Lung (tissue), 12 donors: ENCODE data around the gene MTA2. TPM values are rescaled to one million over a fixed set of nuclear protein-coding genes. Genes with fewer than 3 reads are reported as not detected.
"Not testable (repeated sequence)": the region's sequence is repeated elsewhere in the genome, so short reads cannot be mapped to it uniquely, and the experiment has no call there.

Experiments used
- ATAC-seq: fragments of 200-7000 bp; cut with Tn5 transposase; one replicate; pipeline ENCODE4 v1.9.1; 2020; ENCODE audit warnings: moderate number of reproducible peaks; ENCODE audit not compliant: insufficient read depth, low FRiP score
- DNase-seq, 3 donors: peaks; one replicate each; pipeline ENCODE4 v3.0.0-alpha.2; 2013 to 2017
- H3K27ac ChIP-seq, 2 donors: one replicate each; pipeline ENCODE4 v1.5.1; 2013; ENCODE audit warnings: mild to moderate bottlenecking in 2 of 2, moderate library complexity in 2 of 2, control low read depth in 1 of 2, inconsistent platforms in 1 of 2, low read depth in 1 of 2, low read length in 1 of 2
- H3K27me3 ChIP-seq, 3 donors: one replicate each; pipeline ENCODE4 v1.5.1; 2013; ENCODE audit warnings: low read length in 2 of 3; ENCODE audit not compliant: control insufficient read depth in 3 of 3, insufficient read depth in 3 of 3
- H3K36me3 ChIP-seq, 4 donors: one replicate each; pipeline ENCODE4 v1.5.1; 2013; ENCODE audit warnings: low read length in 4 of 4, mild to moderate bottlenecking in 1 of 4, moderate library complexity in 1 of 4; ENCODE audit not compliant: control insufficient read depth in 4 of 4, insufficient read depth in 4 of 4
- H3K4me1 ChIP-seq, 5 donors: one replicate each; pipeline ENCODE4 v1.5.1; 2013; ENCODE audit warnings: low read length in 5 of 5, mild to moderate bottlenecking in 2 of 5, moderate library complexity in 1 of 5; ENCODE audit not compliant: control insufficient read depth in 5 of 5, insufficient read depth in 5 of 5
- H3K4me3 ChIP-seq: one replicate; pipeline ENCODE4 v1.5.1; 2013; ENCODE audit warnings: mild to moderate bottlenecking, control low read depth, moderate library complexity
- H3K9ac ChIP-seq, 2 donors: one replicate each; pipeline ENCODE4 v1.5.1; 2013; ENCODE audit warnings: low read length in 2 of 2, control low read depth in 1 of 2; ENCODE audit not compliant: insufficient read depth in 1 of 2
- H3K9me3 ChIP-seq, 4 donors: one replicate each; pipeline ENCODE4 v1.5.1; 2013; ENCODE audit warnings: low read length in 3 of 4, mild to moderate bottlenecking in 1 of 4, moderate library complexity in 1 of 4; ENCODE audit not compliant: control insufficient read depth in 4 of 4, insufficient read depth in 3 of 4
- WGBS, 2 donors: extraction: QIAGEN DNeasy Blood & Tissue Kit; methylation state at CpG; one replicate each; pipeline ENCODE4 v1.1.7; 2013; 5-methylcytosine and 5-hydroxymethylcytosine counted together
- polyA plus RNA-seq, 2 donors: library from polyadenylated mRNA; stranded (reverse); fragments of 200-250 nt; gene quantifications; one replicate each; pipeline ENCODE4 v1.2.1, GENCODE V29; 2013
- total RNA-seq, 2 donors: library from RNA; depleted of rRNA in 1 of 2; stranded (reverse); fragments of >200 nt in 1 of 2; gene quantifications; one replicate each; pipeline ENCODE4 v1.2.1, GENCODE V29; 2014 to 2021
- TF ChIP-seq, protein P1 (sequence below): IDR thresholded peaks from 2 replicates; pipeline ENCODE4 v1.5.1; 2012; ENCODE audit warnings: mild to moderate bottlenecking; ENCODE audit errors: control extremely low read depth, extremely low read depth
- donor health status: control.
- donor health status: control.
- donor health status: Bipolar disorder and iron deficiency.
- donor health status: healthy.
- donor health status: DM: yes; HTN: yes; CAD: no.

MTA2 gene
- total and polyA plus RNA-seq, 4 donors = 53.7 to 74.4 (median 59.6) TPM

DNA sequence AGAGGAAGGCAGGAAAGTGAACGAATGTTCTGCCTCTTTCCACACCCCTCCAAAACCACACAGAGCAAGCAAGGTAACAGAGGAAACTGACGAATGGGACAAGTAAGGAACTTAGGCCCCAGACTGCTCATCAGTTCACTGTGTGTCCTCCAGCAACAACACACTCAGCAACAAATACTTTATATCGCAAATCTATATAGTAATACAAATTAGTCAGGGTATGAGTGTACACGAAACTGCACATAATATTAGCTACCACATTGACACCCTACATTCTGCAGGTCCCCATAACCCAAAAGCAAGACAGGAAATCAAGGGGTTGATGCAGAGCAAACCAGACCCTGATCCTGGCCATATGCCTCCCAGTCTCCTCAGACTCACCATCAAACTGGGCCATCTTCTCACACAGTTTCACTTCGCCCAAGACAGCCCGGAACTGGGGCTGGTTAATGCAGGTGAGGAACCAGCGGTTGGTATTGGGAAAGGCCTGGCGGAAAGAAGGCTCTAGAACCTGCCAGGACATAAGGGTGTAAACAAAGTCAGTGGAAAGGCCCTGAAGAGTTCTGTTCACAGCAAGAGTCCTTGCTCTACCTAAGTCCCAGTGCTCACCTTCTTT, 34.5 kb downstream of the MTA2 start:
- TF ChIP-seq, protein P1, sequence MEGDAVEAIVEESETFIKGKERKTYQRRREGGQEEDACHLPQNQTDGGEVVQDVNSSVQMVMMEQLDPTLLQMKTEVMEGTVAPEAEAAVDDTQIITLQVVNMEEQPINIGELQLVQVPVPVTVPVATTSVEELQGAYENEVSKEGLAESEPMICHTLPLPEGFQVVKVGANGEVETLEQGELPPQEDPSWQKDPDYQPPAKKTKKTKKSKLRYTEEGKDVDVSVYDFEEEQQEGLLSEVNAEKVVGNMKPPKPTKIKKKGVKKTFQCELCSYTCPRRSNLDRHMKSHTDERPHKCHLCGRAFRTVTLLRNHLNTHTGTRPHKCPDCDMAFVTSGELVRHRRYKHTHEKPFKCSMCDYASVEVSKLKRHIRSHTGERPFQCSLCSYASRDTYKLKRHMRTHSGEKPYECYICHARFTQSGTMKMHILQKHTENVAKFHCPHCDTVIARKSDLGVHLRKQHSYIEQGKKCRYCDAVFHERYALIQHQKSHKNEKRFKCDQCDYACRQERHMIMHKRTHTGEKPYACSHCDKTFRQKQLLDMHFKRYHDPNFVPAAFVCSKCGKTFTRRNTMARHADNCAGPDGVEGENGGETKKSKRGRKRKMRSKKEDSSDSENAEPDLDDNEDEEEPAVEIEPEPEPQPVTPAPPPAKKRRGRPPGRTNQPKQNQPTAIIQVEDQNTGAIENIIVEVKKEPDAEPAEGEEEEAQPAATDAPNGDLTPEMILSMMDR = no peak
- H3K4me1 ChIP-seq = peaks cover 0 to 9% (median 0%) of the 10 kb centered on the region in 5 donors
- DNase-seq = no peak
- H3K4me3 ChIP-seq = no peak overlapping the region
- 63 to 64% methylated on average over 8 of the region's 8 CpGs for WGBS, 2 donors
- H3K27me3 ChIP-seq = no peaks in the 10 kb centered on the region
- peaks cover 31 to 48% (median 44%) of the 10 kb centered on the region in 4 donors for H3K36me3 ChIP-seq
- H3K27ac ChIP-seq = no peak overlapping the region
- H3K9ac ChIP-seq = no peak overlapping the region
- ATAC-seq = no peak
- no peaks in the 10 kb centered on the region for H3K9me3 ChIP-seq

GRCh38 chr11:62566247-62566646, 35.4 kb downstream of the MTA2 start:
- H3K27me3 ChIP-seq = no peaks in the 10 kb centered on the region
- H3K4me1 ChIP-seq = peaks cover 0 to under 1% (median 0%) of the 10 kb centered on the region in 5 donors
- DNase-seq (no peak), ATAC-seq (no peak)
- no peak overlapping the region for H3K4me3 ChIP-seq
- H3K27ac ChIP-seq = no peak overlapping the region
- H3K9ac ChIP-seq = no peak overlapping the region
- 94 to 95% methylated on average over 8 of the region's 8 CpGs for WGBS, 2 donors
- H3K9me3 ChIP-seq = no peaks in the 10 kb centered on the region
- peaks cover 31 to 44% (median 39%) of the 10 kb centered on the region in 4 donors for H3K36me3 ChIP-seq
- TF ChIP-seq, protein P1 = no peak

- TF ChIP-seq, protein P1 = no peak
- H3K27ac ChIP-seq = no peak overlapping the region
These were observed 36.4 kb downstream of the MTA2 start for GRCh38 chr11:62565100-62565802.

DNA sequence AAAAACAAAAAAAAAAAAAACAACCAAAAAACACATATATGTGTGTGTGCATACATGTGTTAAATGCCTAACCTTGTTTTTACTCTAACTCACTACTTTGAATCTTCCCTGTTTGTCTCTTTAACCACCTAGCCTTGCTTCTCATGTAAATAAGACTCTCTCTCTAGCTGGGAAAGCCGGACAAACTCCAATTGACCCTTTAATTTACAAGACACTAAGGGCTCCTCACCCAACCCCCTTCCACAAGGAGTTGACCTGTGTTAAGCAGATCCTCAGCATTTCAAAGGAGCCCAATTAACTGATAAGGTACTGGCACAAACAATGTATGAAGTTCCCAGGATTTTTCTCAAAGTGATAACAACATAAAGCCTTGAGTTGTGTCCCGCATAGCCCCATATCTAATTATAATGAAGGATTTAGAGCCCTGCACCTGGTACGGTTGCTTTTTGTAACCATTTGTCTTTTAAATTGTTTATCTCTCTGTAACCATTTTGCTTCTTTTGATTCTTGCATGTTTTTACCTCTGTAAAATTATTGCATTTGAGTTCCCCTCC, 39.9 kb downstream of the MTA2 start:
- DNase-seq, H3K4me1 ChIP-seq, H3K9ac ChIP-seq: not testable (repeated sequence)

More at GRCh38 chr11:62565100-62565802, 36.4 kb downstream of the MTA2 start:
- Histone ChIP-seq H3K4me3 (no peak overlapping the region), H3K9ac (no peak overlapping the region), H3K9me3 (no peaks in the 10 kb centered on the region), H3K4me1 (no peaks in the 10 kb centered on the region), H3K36me3 (peaks cover 30 to 35% (median 33%) of the 10 kb centered on the region in 4 donors), H3K27me3 (no peaks in the 10 kb centered on the region)
- DNase-seq = no peak
- 73 to 79% methylated on average over 5 of the region's 5 CpGs for WGBS, 2 donors
- no peak for ATAC-seq

More for the DNA sequence above, 39.9 kb downstream of the MTA2 start:
- peaks cover 31 to 39% (median 34%) of the 10 kb centered on the region in 4 donors for H3K36me3 ChIP-seq
- not testable (repeated sequence) for ATAC-seq, H3K27me3 ChIP-seq, H3K4me3 ChIP-seq, H3K27ac ChIP-seq, H3K9me3 ChIP-seq
- 75 to 92% methylated on average over 3 of the region's 3 CpGs for WGBS, 2 donors
